ENCODE measurements around the gene TOLLIP.

DNA sequence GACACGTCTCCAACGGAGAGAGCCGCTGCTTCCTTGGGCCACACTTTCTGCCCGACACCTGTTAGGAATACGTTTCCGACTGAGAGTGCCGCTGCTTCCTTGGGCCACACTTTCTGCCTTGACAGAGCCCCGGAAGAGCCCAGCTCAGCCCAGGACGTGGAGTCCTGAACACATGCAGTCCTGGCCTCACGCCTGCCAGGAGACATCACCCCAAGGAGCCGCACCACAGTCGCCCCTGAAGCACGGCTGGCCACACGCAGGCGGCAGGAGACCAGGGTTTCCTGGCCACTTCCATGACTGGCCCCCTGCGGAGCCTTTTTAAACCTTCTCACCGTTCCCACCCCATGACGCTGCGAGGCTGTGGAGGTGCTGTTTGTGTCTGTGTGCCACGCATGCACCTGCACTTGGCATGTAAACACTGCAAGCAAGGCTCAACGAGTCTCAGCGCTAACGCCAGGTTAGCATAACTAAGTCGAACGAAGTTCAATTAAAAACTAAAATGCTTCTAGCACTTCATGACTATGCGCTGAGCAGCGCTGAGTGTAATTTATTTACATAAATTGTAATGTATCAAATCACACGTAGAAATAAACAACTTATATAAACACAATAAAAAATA, 8.8 kb downstream of the TOLLIP start:
- TF ChIP-seq, protein P1, sequence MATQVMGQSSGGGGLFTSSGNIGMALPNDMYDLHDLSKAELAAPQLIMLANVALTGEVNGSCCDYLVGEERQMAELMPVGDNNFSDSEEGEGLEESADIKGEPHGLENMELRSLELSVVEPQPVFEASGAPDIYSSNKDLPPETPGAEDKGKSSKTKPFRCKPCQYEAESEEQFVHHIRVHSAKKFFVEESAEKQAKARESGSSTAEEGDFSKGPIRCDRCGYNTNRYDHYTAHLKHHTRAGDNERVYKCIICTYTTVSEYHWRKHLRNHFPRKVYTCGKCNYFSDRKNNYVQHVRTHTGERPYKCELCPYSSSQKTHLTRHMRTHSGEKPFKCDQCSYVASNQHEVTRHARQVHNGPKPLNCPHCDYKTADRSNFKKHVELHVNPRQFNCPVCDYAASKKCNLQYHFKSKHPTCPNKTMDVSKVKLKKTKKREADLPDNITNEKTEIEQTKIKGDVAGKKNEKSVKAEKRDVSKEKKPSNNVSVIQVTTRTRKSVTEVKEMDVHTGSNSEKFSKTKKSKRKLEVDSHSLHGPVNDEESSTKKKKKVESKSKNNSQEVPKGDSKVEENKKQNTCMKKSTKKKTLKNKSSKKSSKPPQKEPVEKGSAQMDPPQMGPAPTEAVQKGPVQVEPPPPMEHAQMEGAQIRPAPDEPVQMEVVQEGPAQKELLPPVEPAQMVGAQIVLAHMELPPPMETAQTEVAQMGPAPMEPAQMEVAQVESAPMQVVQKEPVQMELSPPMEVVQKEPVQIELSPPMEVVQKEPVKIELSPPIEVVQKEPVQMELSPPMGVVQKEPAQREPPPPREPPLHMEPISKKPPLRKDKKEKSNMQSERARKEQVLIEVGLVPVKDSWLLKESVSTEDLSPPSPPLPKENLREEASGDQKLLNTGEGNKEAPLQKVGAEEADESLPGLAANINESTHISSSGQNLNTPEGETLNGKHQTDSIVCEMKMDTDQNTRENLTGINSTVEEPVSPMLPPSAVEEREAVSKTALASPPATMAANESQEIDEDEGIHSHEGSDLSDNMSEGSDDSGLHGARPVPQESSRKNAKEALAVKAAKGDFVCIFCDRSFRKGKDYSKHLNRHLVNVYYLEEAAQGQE (IDR thresholded peaks at IDR 0.05; ENCODE audit: low read depth) = no peak
- no peak for TF ChIP-seq TCF12 (IDR thresholded peaks at IDR 0.05; ENCODE audit: low read depth)
- TF ChIP-seq, protein P2, sequence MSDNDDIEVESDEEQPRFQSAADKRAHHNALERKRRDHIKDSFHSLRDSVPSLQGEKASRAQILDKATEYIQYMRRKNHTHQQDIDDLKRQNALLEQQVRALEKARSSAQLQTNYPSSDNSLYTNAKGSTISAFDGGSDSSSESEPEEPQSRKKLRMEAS (IDR thresholded peaks at IDR 0.05) = no peak
- TF ChIP-seq ZBTB7A (IDR thresholded peaks at IDR 0.05; ENCODE audit: low read depth) = no peak
- no peak for TF ChIP-seq TAF1 (IDR thresholded peaks at IDR 0.05; ENCODE audit: low read depth)
- no peak for TF ChIP-seq YY1 (IDR thresholded peaks at IDR 0.05; ENCODE audit: low read depth)
- no peak for TF ChIP-seq RAD21 (IDR thresholded peaks at IDR 0.05; ENCODE audit: low read depth)
- no peak for TF ChIP-seq CREB1 (IDR thresholded peaks at IDR 0.05; ENCODE audit: low read depth)
- TF ChIP-seq FOXM1 (IDR thresholded peaks at IDR 0.05; ENCODE audit: borderline replicate concordance, low read depth) = no peak
- TF ChIP-seq, protein P3, sequence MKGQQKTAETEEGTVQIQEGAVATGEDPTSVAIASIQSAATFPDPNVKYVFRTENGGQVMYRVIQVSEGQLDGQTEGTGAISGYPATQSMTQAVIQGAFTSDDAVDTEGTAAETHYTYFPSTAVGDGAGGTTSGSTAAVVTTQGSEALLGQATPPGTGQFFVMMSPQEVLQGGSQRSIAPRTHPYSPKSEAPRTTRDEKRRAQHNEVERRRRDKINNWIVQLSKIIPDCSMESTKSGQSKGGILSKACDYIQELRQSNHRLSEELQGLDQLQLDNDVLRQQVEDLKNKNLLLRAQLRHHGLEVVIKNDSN (IDR thresholded peaks at IDR 0.05) = no peak

All from Ishikawa (cell line).